Measurements from ENCODE around the gene AGO4.
A peak's percentile ranks its signal among the peaks of the same experiment; 100 is the strongest.

GRCh38 chr1:35857830-35858229 is 50.0 kb downstream of the AGO4 start:
- TF ChIP-seq, protein P1, sequence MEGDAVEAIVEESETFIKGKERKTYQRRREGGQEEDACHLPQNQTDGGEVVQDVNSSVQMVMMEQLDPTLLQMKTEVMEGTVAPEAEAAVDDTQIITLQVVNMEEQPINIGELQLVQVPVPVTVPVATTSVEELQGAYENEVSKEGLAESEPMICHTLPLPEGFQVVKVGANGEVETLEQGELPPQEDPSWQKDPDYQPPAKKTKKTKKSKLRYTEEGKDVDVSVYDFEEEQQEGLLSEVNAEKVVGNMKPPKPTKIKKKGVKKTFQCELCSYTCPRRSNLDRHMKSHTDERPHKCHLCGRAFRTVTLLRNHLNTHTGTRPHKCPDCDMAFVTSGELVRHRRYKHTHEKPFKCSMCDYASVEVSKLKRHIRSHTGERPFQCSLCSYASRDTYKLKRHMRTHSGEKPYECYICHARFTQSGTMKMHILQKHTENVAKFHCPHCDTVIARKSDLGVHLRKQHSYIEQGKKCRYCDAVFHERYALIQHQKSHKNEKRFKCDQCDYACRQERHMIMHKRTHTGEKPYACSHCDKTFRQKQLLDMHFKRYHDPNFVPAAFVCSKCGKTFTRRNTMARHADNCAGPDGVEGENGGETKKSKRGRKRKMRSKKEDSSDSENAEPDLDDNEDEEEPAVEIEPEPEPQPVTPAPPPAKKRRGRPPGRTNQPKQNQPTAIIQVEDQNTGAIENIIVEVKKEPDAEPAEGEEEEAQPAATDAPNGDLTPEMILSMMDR (IDR thresholded peaks at IDR 0.05) = peak; percentile 76
- TF ChIP-seq ZFX (IDR thresholded peaks at IDR 0.05; ENCODE audit: borderline replicate concordance) = no peak

Data from 22Rv1 (cell line).